K562 (cell line): Measurements from ENCODE around the gene IFI30. TPM values are rescaled to one million over a fixed set of nuclear protein-coding genes. Genes with fewer than 3 reads are reported as not detected.

Experiments
- ARHGAP35 ChIP-seq: fragments of 450-650 bp; IDR thresholded peaks from 2 replicates; pipeline ENCODE4 v1.6.1; 2018; ENCODE audit not compliant: partially characterized antibody
- ARID3B ChIP-seq: fragments of 250-450 bp; sonication (Bioruptor Pico); IDR thresholded peaks from 2 replicates; pipeline ENCODE4 v1.4.0; 2020; ENCODE audit warnings: borderline replicate concordance
- COPS2 ChIP-seq: fragments of 450-650 bp; conservative IDR thresholded peaks from 2 replicates; pipeline ENCODE4 v1.6.1; 2016; ENCODE audit warnings: mild to moderate bottlenecking, moderate library complexity
- CXXC5 ChIP-seq: fragments of 250-450 bp; sonication (Bioruptor Pico); IDR thresholded peaks from 2 replicates; pipeline ENCODE4 v1.8.0; 2022; ENCODE audit warnings: inconsistent platforms, mild to moderate bottlenecking, moderate library complexity
- ELF4 ChIP-seq: fragments of 450-650 bp; formaldehyde crosslinking; IDR thresholded peaks from 2 replicates; pipeline ENCODE4 v1.4.0; 2022; ENCODE audit warnings: missing genetic modification characterization
- FOXJ3 ChIP-seq: sonication (generic); formaldehyde crosslinking; IDR thresholded peaks from 2 replicates; pipeline ENCODE4 v1.4.0; 2020; ENCODE audit warnings: mild to moderate bottlenecking, missing genetic modification reagents
- HMBOX1 ChIP-seq: sonication (generic); IDR thresholded peaks from 2 replicates; pipeline ENCODE4 v1.6.1; 2016
- NCOA2 ChIP-seq, 2 experiments: fragments of 450-650 bp; IDR thresholded peaks; 2 replicates each; pipeline ENCODE4 v1.6.1; 2018; ENCODE audit warnings: mild to moderate bottlenecking in 2 of 2, moderate library complexity in 1 of 2; ENCODE audit not compliant: partially characterized antibody in 2 of 2
- NEUROD1 ChIP-seq: fragments of 150-350 bp; IDR thresholded peaks from 2 replicates; pipeline ENCODE4 v1.6.1; 2014; ENCODE audit warnings: borderline replicate concordance, low read length, low read depth; ENCODE audit not compliant: partially characterized antibody
- POLR2AphosphoS2 ChIP-seq: IDR thresholded peaks from 2 replicates; pipeline ENCODE4 v1.6.1; 2012; ENCODE audit warnings: low read length, improper control_type of control experiment
- PPARD ChIP-seq: fragments of 250-450 bp; sonication (Bioruptor Pico); IDR thresholded peaks from 2 replicates; pipeline ENCODE4 v1.8.0; 2022; ENCODE audit warnings: inconsistent platforms, mild to moderate bottlenecking, moderate library complexity
- PRMT5 ChIP-seq: sonication (generic); formaldehyde crosslinking; IDR thresholded peaks from 2 replicates; pipeline ENCODE4 v1.5.0; 2020; ENCODE audit warnings: missing genetic modification reagents
- RBM25 ChIP-seq: fragments of 200-400 bp; formaldehyde crosslinking; IDR thresholded peaks from 2 replicates; pipeline ENCODE4 v1.6.1; 2018; ENCODE audit warnings: low read length, low read depth, moderate library complexity; ENCODE audit not compliant: severe bottlenecking
- SMAD4 ChIP-seq: fragments of 250-450 bp; sonication (Bioruptor Pico); conservative IDR thresholded peaks from 2 replicates; pipeline ENCODE4 v1.8.0; 2021; ENCODE audit warnings: inconsistent platforms, mild to moderate bottlenecking, moderate library complexity
- XRCC3 ChIP-seq: fragments of 450-650 bp; IDR thresholded peaks from 2 replicates; pipeline ENCODE4 v1.6.1; 2017; ENCODE audit warnings: mild to moderate bottlenecking, moderate library complexity
- ZBTB7A ChIP-seq: IDR thresholded peaks from 2 replicates; pipeline ENCODE4 v1.6.1; 2011; ENCODE audit warnings: low read depth, mild to moderate bottlenecking, low read length, moderate library complexity, borderline replicate concordance; ENCODE audit not compliant: control insufficient read depth
- ZMIZ1 ChIP-seq, 2 experiments: fragments of 150-350 bp in 1 of 2; IDR thresholded peaks; 2 replicates each; pipeline ENCODE4 v1.6.1; 2012 to 2016; ENCODE audit warnings: low read depth in 2 of 2, low read length in 2 of 2, mild to moderate bottlenecking in 1 of 2, moderate library complexity in 1 of 2
- ZNF134 ChIP-seq: fragments of 250-450 bp; sonication (Bioruptor Pico); conservative IDR thresholded peaks from 2 replicates; pipeline ENCODE4 v1.4.0; 2020
- ZNF280A ChIP-seq: fragments of 450-650 bp; IDR thresholded peaks from 2 replicates; pipeline ENCODE4 v1.6.1; 2018; ENCODE audit warnings: mild to moderate bottlenecking, low read depth; ENCODE audit not compliant: partially characterized antibody
- ZNF431 ChIP-seq: sonication (generic); formaldehyde crosslinking; IDR thresholded peaks from 2 replicates; pipeline ENCODE4 v1.8.0; 2022; ENCODE audit warnings: mild to moderate bottlenecking, missing genetic modification reagents
- polyA plus RNA-seq, 8 experiments: library from polyadenylated mRNA; depleted of rRNA in 4 of 8; stranded (reverse) in 5 of 8; unstranded in 3 of 8; fragments of >200 nt; fragmentation: Nextera tagmentation in 2 of 8; fragmentation: Illumina TruSeq in 1 of 8; extraction: Ambion mirVana in 2 of 8; extraction: Trizol in 1 of 8; gene quantifications; 2 replicates each; pipeline versions ENCODE4 v1.2.1 to v1.2.3, GENCODE V29; 2011 to 2014; ENCODE audit warnings: inconsistent platforms in 1 of 8, missing spikeins in 1 of 8
- total RNA-seq, 7 experiments: library from RNA; depleted of rRNA in 6 of 7; stranded (reverse); fragments of >200 nt in 6 of 7; fragmentation: Illumina TruSeq in 2 of 7; extraction: Trizol in 2 of 7; gene quantifications; 2 replicates each; pipeline versions ENCODE4 v1.2.1 to v1.2.3, GENCODE V29; 2011 to 2021; ENCODE audit warnings: low replicate concordance in 1 of 7

IFI30 gene
- total and polyA plus RNA-seq, 9 of the 15 experiments (the other 6 are each of a cell fraction or from before 2014, with no cell fraction given), result 63.7 to 430 (median 109) TPM

GRCh38 chr19:18221815-18222725 is 48.5 kb downstream of the IFI30 start (continued):
- TF ChIP-seq ZMIZ1 (IDR thresholded peaks at IDR 0.05; ENCODE audit: low read depth in 2 of 2, low read length in 2 of 2), result no peak
- no peak for TF ChIP-seq ZNF134 (CRISPR knock-in tag)
- TF ChIP-seq PRMT5 (CRISPR knock-in tag), result no peak
- TF ChIP-seq COPS2, result no peak
- no peak for TF ChIP-seq ARHGAP35
- no peak for TF ChIP-seq XRCC3
- TF ChIP-seq ZBTB7A, result peak; percentile 85; the same call in 1 of the 2 replicates
- no peak for TF ChIP-seq ZNF280A
- no peak for TF ChIP-seq POLR2AphosphoS2
- TF ChIP-seq SMAD4, result peak; percentile 67
- TF ChIP-seq CXXC5 (CRISPR knock-in tag), result 0 out of 2 replicates have a peak, but pooled peaks have one; percentile 32
- TF ChIP-seq ARID3B (CRISPR knock-in tag), result no peak
- TF ChIP-seq FOXJ3, result no peak
- TF ChIP-seq ZNF431 (CRISPR knock-in tag), result no peak
- no peak for TF ChIP-seq PPARD (CRISPR knock-in tag)
- TF ChIP-seq RBM25, result no peak
- TF ChIP-seq HMBOX1, result no peak
- TF ChIP-seq NCOA2 (IDR thresholded peaks at IDR 0.05; ENCODE audit: partially characterized antibody in 2 of 2), result no peak
- TF ChIP-seq NEUROD1, result no peak
- no peak for TF ChIP-seq ELF4 (CRISPR knock-in tag)
